ENCODE data around the gene C12orf42. TPM values are rescaled to one million over a fixed set of nuclear protein-coding genes. Genes with fewer than 3 reads are reported as not detected.

C12orf42 gene
- total and polyA plus RNA-seq, 2 donors (not counting 1 experiment from before 2014, with no cell fraction given), result 25.6 to 138 TPM

DNA sequence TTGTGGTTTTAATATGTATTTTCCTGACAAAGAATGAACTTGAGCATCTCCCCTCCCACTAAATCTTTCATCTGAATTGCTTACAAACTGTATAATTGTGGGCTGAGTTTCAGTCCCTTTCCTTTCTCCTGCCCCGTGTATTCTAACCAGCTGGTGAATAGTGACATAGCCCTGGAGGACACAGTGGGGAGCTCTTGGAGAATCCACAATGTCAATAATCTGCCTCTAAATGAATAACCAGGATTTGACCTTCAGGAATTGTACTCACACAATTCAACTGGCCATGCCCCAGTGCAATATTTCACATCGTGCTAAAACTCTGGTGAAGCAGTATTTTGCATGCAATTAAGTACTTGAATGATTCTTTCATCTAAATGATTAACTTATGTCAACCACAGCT, 177.2 kb downstream of the C12orf42 start:
- no CpG with 5 or more reads among the region's 2 CpGs for WGBS (ENCODE audit: insufficient coverage)
- no peak for ATAC-seq (ENCODE audit: low read depth)
- no peak overlapping the region for H3K4me2 ChIP-seq (replicated peaks; ENCODE audit: low read depth, low read length, poor library complexity, severe bottlenecking)

DNA sequence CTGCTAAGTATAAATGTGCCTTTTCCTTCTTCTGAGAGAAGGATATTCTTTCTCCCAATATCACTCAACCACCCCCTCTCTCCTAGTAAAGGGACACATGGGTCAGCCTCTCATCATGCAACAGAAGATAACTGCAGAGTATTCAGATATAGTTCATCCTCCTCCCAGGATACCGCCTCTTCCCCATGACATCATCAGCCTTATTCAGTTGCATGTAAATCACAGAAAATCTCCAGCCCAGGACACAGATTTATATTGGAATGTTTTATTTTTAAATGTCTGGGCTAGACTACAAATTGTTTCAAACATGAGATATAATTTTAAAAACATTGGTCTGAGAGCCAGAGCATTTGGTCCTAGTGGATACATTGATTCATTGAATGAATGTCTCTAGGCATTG, 178.5 kb downstream of the C12orf42 start:
- DNase-seq (no peak), ATAC-seq (ENCODE audit: low read depth) (no peak)
- Histone ChIP-seq H3K4me1 (ENCODE audit: control insufficient read depth in 2 of 2, insufficient read depth in 2 of 2, low read length in 2 of 2) (peaks cover 0 to 6% of the 10 kb centered on the region in 2 donors), H3K4me2 (replicated peaks; ENCODE audit: low read depth, low read length, poor library complexity, severe bottlenecking) (no peak overlapping the region), H3K27me3 (replicated peaks in 1 of 4; ENCODE audit: control extremely low read depth in 1 of 4, control insufficient read depth in 3 of 4, insufficient read depth in 4 of 4, low read length in 3 of 4) (no peaks in the 10 kb centered on the region), H2AFZ (ENCODE audit: insufficient read depth, low read depth, low read length, poor library complexity, severe bottlenecking) (no peak overlapping the region), H3K9ac (ENCODE audit: low read length) (no peak overlapping the region), H4K20me1 (ENCODE audit: control insufficient read depth, insufficient read depth, low read length, poor library complexity, severe bottlenecking) (peaks cover 40% of the 10 kb centered on the region), H3K36me3 (replicated peaks in 1 of 2; ENCODE audit: control extremely low read depth in 1 of 2, control insufficient read depth in 1 of 2, extremely low read depth in 1 of 2, insufficient read depth in 2 of 2, low read length in 1 of 2) (peaks cover 0 to 5% of the 10 kb centered on the region in 2 experiments), H3K79me2 (ENCODE audit: control insufficient read depth, insufficient read depth, low read length) (no peaks in the 10 kb centered on the region), H3K9me3 (ENCODE audit: control extremely low read depth in 1 of 3, control insufficient read depth in 2 of 3, insufficient read depth in 1 of 3, low read length in 2 of 3) (peaks cover 0 to 6% (median 4%) of the 10 kb centered on the region in 3 donors), H3K4me3 (ENCODE audit: control extremely low read depth in 1 of 5, extremely low read depth in 1 of 5, insufficient read depth in 1 of 5, low read depth in 2 of 5, low read length in 4 of 5) (no peak overlapping the region), H3K27ac (ENCODE audit: low read length in 2 of 2) (no peak overlapping the region)
- Mint-ChIP-seq H3K27ac (no peak overlapping the region), H3K4me3 (no peak overlapping the region), H3K9me3 (ENCODE audit: insufficient read depth) (peaks cover 6% of the 10 kb centered on the region), H3K4me1 (peaks cover 18% of the 10 kb centered on the region), H3K27me3 (no peaks in the 10 kb centered on the region)
- POLR2A ChIA-PET, result no interaction called here
- intact Hi-C loops (cut with micrococcal nuclease), result no loop called here
- WGBS (ENCODE audit: insufficient coverage), result no CpG with 5 or more reads among the region's 1 CpG
- no peak for TF ChIP-seq EZH2 (IDR thresholded peaks at IDR 0.05; ENCODE audit: borderline replicate concordance, insufficient read depth, low read depth, low read length, poor library complexity, severe bottlenecking)
- TF ChIP-seq, protein P1, sequence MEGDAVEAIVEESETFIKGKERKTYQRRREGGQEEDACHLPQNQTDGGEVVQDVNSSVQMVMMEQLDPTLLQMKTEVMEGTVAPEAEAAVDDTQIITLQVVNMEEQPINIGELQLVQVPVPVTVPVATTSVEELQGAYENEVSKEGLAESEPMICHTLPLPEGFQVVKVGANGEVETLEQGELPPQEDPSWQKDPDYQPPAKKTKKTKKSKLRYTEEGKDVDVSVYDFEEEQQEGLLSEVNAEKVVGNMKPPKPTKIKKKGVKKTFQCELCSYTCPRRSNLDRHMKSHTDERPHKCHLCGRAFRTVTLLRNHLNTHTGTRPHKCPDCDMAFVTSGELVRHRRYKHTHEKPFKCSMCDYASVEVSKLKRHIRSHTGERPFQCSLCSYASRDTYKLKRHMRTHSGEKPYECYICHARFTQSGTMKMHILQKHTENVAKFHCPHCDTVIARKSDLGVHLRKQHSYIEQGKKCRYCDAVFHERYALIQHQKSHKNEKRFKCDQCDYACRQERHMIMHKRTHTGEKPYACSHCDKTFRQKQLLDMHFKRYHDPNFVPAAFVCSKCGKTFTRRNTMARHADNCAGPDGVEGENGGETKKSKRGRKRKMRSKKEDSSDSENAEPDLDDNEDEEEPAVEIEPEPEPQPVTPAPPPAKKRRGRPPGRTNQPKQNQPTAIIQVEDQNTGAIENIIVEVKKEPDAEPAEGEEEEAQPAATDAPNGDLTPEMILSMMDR (IDR thresholded peaks at IDR 0.05), result no peak
- CTCF ChIA-PET, result no interaction called here

More for the DNA sequence above, 177.2 kb downstream of the C12orf42 start:
- Mint-ChIP-seq H3K4me3 (no peak overlapping the region), H3K27ac (no peak overlapping the region), H3K9me3 (ENCODE audit: insufficient read depth) (peaks cover 6% of the 10 kb centered on the region), H3K27me3 (no peaks in the 10 kb centered on the region), H3K4me1 (peaks cover 9% of the 10 kb centered on the region)
- H3K27ac ChIP-seq (ENCODE audit: low read length in 2 of 2), result no peak overlapping the region
- intact Hi-C loops (cut with micrococcal nuclease), result no loop called here
- no peak overlapping the region for H2AFZ ChIP-seq (ENCODE audit: insufficient read depth, low read depth, low read length, poor library complexity, severe bottlenecking)
- H4K20me1 ChIP-seq (ENCODE audit: control insufficient read depth, insufficient read depth, low read length, poor library complexity, severe bottlenecking), result peaks cover 43% of the 10 kb centered on the region
- no peak overlapping the region for H3K9ac ChIP-seq (ENCODE audit: low read length)
- POLR2A ChIA-PET, result no interaction called here
- peaks cover 0 to 5% of the 10 kb centered on the region in 2 experiments for H3K36me3 ChIP-seq (replicated peaks in 1 of 2; ENCODE audit: control extremely low read depth in 1 of 2, control insufficient read depth in 1 of 2, extremely low read depth in 1 of 2, insufficient read depth in 2 of 2, low read length in 1 of 2)
- H3K27me3 ChIP-seq (replicated peaks in 1 of 4; ENCODE audit: control extremely low read depth in 1 of 4, control insufficient read depth in 3 of 4, insufficient read depth in 4 of 4, low read length in 3 of 4), result no peaks in the 10 kb centered on the region
- H3K4me3 ChIP-seq (ENCODE audit: control extremely low read depth in 1 of 5, extremely low read depth in 1 of 5, insufficient read depth in 1 of 5, low read depth in 2 of 5, low read length in 4 of 5), result no peak overlapping the region
- TF ChIP-seq, protein P1 (IDR thresholded peaks at IDR 0.05), result no peak
- no peak for TF ChIP-seq EZH2 (IDR thresholded peaks at IDR 0.05; ENCODE audit: borderline replicate concordance, insufficient read depth, low read depth, low read length, poor library complexity, severe bottlenecking)
- CTCF ChIA-PET, result no interaction called here
- H3K4me1 ChIP-seq (ENCODE audit: control insufficient read depth in 2 of 2, insufficient read depth in 2 of 2, low read length in 2 of 2), result peaks cover 0 to 1% of the 10 kb centered on the region in 2 donors
- H3K9me3 ChIP-seq (ENCODE audit: control extremely low read depth in 1 of 3, control insufficient read depth in 2 of 3, insufficient read depth in 1 of 3, low read length in 2 of 3), result peaks cover 0 to 6% (median 4%) of the 10 kb centered on the region in 3 donors
- no peak for DNase-seq
- H3K79me2 ChIP-seq (ENCODE audit: control insufficient read depth, insufficient read depth, low read length), result no peaks in the 10 kb centered on the region
